ENCODE data around the gene PRKAR2B.

DNA sequence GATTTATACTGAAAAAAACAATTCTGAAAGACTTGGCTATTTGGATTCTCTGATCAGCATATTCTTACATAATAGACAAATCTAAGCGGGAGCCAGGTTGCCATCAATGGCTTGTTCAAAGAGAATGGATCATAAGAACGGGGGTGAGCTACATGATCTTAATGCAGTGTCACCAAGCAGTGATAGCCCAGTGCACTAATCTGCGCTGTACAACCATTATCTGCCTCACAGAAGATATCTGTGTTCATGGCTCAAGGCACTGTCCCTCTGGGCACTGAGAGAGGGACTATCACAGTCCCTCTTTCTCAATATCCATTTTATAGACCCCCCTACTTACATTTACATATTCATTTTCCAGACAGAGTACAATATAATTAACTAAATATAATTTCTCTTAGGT lies 22.9 kb upstream of the PRKAR2B start:
- TF ChIP-seq CTCF (IDR thresholded peaks at IDR 0.05; ENCODE audit: low read depth, low read length) (no peak), EZH2phosphoT487 (IDR thresholded peaks at IDR 0.05; ENCODE audit: low read depth) (no peak)

All from OCI-LY3 (cell line).